Measurements from ENCODE around the gene EIF2B4.

EIF2B4 gene

GRCh38 chr2:27370026-27370815 lies at the start of gene EIF2B4, which contains the start of gene SNX17:
EIF2B4 (minus strand) TSS chr2:27370338; CDS start chr2:27370314, 24 bp downstream.
SNX17 (plus strand) TSS chr2:27370616; CDS start chr2:27370744, 128 bp downstream.
- peak; percentile 99 for DNase-seq

- no peak for DNase-seq
Observed at GRCh38 chr2:27416151-27416550, 46.0 kb upstream of the EIF2B4 start.

GRCh38 chr2:27412419-27413152 lies 42.4 kb upstream of the EIF2B4 start:
- DNase-seq: no peak

- DNase-seq: peak; percentile 87
Observed at GRCh38 chr2:27409321-27410073, 39.4 kb upstream of the EIF2B4 start, which contains the start of gene PPM1G. PPM1G (minus strand) TSS chr2:27409591; CDS start chr2:27409422, 169 bp downstream.

GRCh38 chr2:27408601-27409320 lies 38.6 kb upstream of the EIF2B4 start:
- DNase-seq: no peak

GRCh38 chr2:27407798-27408491 lies 37.8 kb upstream of the EIF2B4 start:
- peak; percentile 65 for DNase-seq

GRCh38 chr2:27400348-27401135 lies 30.4 kb upstream of the EIF2B4 start:
- no peak for DNase-seq

- DNase-seq: no peak
Observed at GRCh38 chr2:27398962-27399361, 28.8 kb upstream of the EIF2B4 start.

- DNase-seq: no peak
Observed at GRCh38 chr2:27393225-27393624, 23.1 kb upstream of the EIF2B4 start.

- DNase-seq: no peak
Observed at GRCh38 chr2:27390822-27391679, 20.9 kb upstream of the EIF2B4 start.

- no peak for DNase-seq
Observed at GRCh38 chr2:27381577-27382181, 11.5 kb upstream of the EIF2B4 start.

- DNase-seq: peak; percentile 78
Observed at GRCh38 chr2:27380626-27381545, 10.7 kb upstream of the EIF2B4 start, which contains the start of gene ZNF513. ZNF513 (minus strand) TSS chr2:27380734; CDS start chr2:27380526, 208 bp downstream.

GRCh38 chr2:27379836-27380625 lies 9.9 kb upstream of the EIF2B4 start:
- DNase-seq: no peak

- no peak for DNase-seq
Observed at GRCh38 chr2:27379383-27379835, 9.3 kb upstream of the EIF2B4 start.

GRCh38 chr2:27378809-27379290 lies 8.7 kb upstream of the EIF2B4 start:
- DNase-seq: no peak

- DNase-seq: no peak
Observed at GRCh38 chr2:27378096-27378808, 8.1 kb upstream of the EIF2B4 start.
